Transverse colon (tissue), 4 donors: ENCODE data around the gene TPD52L1.

Experiments
- CTCF ChIP-seq, 5 experiments: fragments of 200-600 bp in 3 of 5; fragments of 450-650 bp in 2 of 5; sonication (generic) in 3 of 5; IDR thresholded peaks; 1 replicate in 2 of 5; 2 replicates in 3 of 5; pipeline ENCODE4 v1.5.1; 2016 to 2017; ENCODE audit warnings: antibody characterized with exemption in 5 of 5, inconsistent platforms in 3 of 5, mild to moderate bottlenecking in 2 of 5, moderate library complexity in 1 of 5
- EP300 ChIP-seq: sonication (generic); formaldehyde crosslinking; IDR thresholded peaks from one replicate; pipeline ENCODE4 v1.6.1; 2017; ENCODE audit warnings: antibody characterized with exemption, low read depth
- POLR2A ChIP-seq: fragments of 450-650 bp; IDR thresholded peaks from one replicate; pipeline ENCODE4 v1.6.1; 2016; ENCODE audit warnings: antibody characterized with exemption, mild to moderate bottlenecking, moderate library complexity
- POLR2AphosphoS5 ChIP-seq, 3 donors: sonication (generic); formaldehyde crosslinking; IDR thresholded peaks; one replicate each; pipeline ENCODE4 v1.6.1; 2016; ENCODE audit warnings: antibody characterized with exemption in 3 of 3

DNA sequence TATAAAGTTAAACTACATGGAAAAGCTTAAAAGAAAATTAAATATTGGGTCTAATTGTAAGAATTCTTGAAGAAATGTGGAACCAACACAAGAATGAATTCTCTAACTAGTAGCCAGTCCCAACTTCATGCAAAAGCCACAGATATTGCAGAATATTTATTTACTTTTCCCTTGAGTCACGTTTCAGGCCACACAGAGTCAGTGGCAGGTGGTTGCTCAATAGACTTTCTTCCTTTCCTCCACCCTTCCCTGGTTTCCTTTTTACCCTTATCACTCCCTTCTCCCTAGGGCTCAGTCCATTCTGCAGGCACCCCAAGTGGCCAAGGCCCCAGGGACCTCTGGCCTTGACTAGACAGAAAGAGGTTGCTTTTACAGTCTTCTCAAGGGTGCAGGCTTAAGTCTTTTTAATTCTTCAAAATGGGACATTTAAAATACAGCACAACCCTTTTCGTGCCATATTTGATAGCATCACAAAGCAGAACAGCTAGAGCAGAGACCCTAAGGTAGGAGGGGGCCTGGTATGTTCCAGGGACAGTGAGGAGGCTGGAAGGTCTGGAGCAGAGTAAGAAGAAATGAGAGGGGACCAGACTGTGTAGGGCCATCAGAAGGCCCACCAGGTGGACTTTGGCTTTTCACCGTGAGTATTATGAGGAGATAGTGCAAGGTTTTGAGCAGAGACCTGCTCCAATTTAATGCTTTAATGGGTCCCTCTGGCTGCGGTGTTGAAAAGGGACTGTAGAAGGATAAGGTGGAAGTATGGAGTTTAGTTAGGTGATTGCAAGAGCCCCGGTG, 83.2 kb downstream of the TPD52L1 start:
- TF ChIP-seq CTCF (IDR thresholded peaks at IDR 0.05) (no peak), POLR2A (no peak), POLR2AphosphoS5 (IDR thresholded peaks at IDR 0.05) (no peak), EP300 (no peak)
